ENCODE measurements around the gene SCN3A. TPM values are rescaled to one million over a fixed set of nuclear protein-coding genes. Genes with fewer than 3 reads are reported as not detected.

The SCN3A gene
- total and polyA plus RNA-seq, 9 of the 15 experiments (the other 6 are each of a cell fraction or from before 2014, with no cell fraction given), result not detected

DNA sequence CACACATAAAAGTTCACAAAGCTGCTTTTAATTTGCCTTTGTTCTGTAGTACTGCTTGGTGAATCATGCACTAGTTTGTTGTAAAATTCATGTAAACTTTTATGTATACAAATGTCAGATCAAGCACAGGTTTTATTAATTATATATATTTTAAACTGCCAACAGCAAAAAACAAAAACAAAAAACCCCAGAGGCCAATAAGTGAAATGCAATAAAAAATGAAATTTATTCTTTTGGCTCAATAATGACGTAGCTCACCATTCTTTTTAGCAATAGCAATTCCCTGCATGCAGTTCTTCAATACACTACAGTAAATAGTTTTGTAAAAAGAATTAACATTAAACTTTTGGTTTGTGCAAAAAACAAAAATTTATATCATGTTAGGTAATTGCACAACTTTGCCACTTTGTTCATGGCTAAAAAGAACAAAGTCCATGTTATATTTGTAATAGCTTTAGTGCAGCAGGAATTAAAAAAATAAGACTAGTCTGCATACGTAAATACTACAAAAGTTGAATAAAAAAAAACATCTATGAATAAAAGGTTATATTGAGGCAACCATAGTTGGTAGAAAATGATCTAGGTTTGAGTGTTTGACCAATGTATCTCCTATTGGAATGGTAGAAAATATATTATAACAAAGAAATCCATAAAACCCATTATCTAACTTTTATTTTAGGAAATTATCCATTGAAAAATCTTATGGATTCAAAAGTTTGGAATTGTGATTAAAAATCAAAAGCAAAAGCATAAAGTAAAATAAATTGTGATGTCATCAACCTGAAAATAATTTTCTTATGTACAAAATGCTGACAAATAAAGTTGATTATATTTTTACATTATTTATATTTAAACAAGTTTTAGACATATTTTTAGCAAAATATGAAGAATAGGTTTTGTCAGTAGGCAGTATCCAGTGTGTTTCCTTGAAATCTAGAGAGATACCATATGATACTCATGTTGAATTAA lies 115.6 kb downstream of the SCN3A start (continued):
- TF ChIP-seq, protein P1, sequence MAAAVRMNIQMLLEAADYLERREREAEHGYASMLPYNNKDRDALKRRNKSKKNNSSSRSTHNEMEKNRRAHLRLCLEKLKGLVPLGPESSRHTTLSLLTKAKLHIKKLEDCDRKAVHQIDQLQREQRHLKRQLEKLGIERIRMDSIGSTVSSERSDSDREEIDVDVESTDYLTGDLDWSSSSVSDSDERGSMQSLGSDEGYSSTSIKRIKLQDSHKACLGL (CRISPR knock-in tag; IDR thresholded peaks at IDR 0.05; ENCODE audit: borderline replicate concordance, poor library complexity, severe bottlenecking), result no peak
- TF ChIP-seq, protein P2, sequence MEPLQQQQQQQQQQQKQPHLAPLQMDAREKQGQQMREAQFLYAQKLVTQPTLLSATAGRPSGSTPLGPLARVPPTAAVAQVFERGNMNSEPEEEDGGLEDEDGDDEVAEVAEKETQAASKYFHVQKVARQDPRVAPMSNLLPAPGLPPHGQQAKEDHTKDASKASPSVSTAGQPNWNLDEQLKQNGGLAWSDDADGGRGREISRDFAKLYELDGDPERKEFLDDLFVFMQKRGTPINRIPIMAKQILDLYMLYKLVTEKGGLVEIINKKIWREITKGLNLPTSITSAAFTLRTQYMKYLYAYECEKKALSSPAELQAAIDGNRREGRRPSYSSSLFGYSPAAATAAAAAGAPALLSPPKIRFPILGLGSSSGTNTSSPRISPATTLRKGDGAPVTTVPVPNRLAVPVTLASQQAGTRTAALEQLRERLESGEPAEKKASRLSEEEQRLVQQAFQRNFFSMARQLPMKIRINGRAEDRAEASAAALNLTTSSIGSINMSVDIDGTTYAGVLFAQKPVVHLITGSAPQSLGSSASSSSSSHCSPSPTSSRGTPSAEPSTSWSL (CRISPR knock-in tag; IDR thresholded peaks at IDR 0.05; ENCODE audit: borderline replicate concordance), result no peak
- TF ChIP-seq MIER1 (IDR thresholded peaks at IDR 0.05; ENCODE audit: low read depth), result no peak

DNA sequence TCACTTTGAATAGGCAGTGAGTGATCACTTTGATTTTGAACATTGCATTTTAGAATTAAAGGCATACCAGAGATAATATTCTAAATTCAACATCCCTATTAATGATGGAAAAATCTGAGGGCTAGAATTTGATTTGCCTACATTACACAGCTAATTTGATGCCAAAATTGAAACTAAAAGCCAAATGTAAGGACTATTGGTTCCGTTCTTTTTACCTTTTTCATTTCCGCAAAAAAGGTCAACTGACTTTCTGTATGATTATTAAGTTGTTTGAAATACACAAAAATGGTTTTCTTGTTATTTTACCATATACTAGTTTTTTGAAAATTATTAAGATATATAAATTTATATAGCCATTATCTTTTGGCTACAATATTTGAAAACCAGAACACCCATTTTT lies 117.5 kb downstream of the SCN3A start:
- Histone ChIP-seq H3K4me2 (ENCODE audit: insufficient read depth, low read length) (no peak overlapping the region), H3K27ac (ENCODE audit: extremely low read depth, low read depth, low read length) (no peak overlapping the region), H3K9me1 (ENCODE audit: control insufficient read depth, insufficient read depth, low read length) (no peaks in the 10 kb centered on the region), H3K36me3 (ENCODE audit: control insufficient read depth, insufficient read depth, low read length) (no peaks in the 10 kb centered on the region), H4K20me1 (replicated peaks; ENCODE audit: control insufficient read depth, insufficient read depth, low read length) (no peaks in the 10 kb centered on the region), H3K9me3 (replicated peaks; ENCODE audit: control insufficient read depth, insufficient read depth, low read depth, low read length) (no peaks in the 10 kb centered on the region; the same call in 1 of the 2 replicates), H3K79me2 (ENCODE audit: control insufficient read depth, insufficient read depth, low read length) (no peaks in the 10 kb centered on the region), H3K9ac (ENCODE audit: insufficient read depth in 1 of 2, low read depth in 2 of 2, low read length in 2 of 2) (no peak overlapping the region), H3K4me3 (no peak overlapping the region), H2AFZ (ENCODE audit: low read depth, low read length) (no peak overlapping the region), H3K27me3 (ENCODE audit: control insufficient read depth in 2 of 2, insufficient read depth in 2 of 2, low read length in 2 of 2) (no peaks in the 10 kb centered on the region), H3K4me1 (replicated peaks in 1 of 2; ENCODE audit: control insufficient read depth in 2 of 2, insufficient read depth in 2 of 2, low read length in 2 of 2) (no peaks in the 10 kb centered on the region)
- ChIA-PET CTCF (ENCODE audit: low intra/inter-chr PET ratio) (no interaction called here), POLR2A (no interaction called here)
- intact Hi-C loops (cut with micrococcal nuclease) (no loop called here), in situ Hi-C loops (cut with MboI) (no loop called here)
- DNase-seq (ENCODE audit: extremely low read depth in 1 of 4, low spot score in 3 of 4) (no peak), ATAC-seq (no peak), FAIRE-seq (no peak)
- WGBS (ENCODE audit: insufficient coverage, low coverage, missing lambda C conversion rate), result 13% methylated on average over 2 of the region's 2 CpGs
- no TSS peak for BruUV-seq (replicated peaks)
- TF ChIP-seq HMG20B (CRISPR knock-in tag; IDR thresholded peaks at IDR 0.05) (no peak), PHF21A (IDR thresholded peaks at IDR 0.05; ENCODE audit: borderline replicate concordance, low read depth) (no peak), ZNF766 (CRISPR knock-in tag; conservative IDR thresholded peaks at IDR 0.05) (no peak), KDM2B (CRISPR knock-in tag; IDR thresholded peaks at IDR 0.05) (no peak)
- TF ChIP-seq, protein P3, sequence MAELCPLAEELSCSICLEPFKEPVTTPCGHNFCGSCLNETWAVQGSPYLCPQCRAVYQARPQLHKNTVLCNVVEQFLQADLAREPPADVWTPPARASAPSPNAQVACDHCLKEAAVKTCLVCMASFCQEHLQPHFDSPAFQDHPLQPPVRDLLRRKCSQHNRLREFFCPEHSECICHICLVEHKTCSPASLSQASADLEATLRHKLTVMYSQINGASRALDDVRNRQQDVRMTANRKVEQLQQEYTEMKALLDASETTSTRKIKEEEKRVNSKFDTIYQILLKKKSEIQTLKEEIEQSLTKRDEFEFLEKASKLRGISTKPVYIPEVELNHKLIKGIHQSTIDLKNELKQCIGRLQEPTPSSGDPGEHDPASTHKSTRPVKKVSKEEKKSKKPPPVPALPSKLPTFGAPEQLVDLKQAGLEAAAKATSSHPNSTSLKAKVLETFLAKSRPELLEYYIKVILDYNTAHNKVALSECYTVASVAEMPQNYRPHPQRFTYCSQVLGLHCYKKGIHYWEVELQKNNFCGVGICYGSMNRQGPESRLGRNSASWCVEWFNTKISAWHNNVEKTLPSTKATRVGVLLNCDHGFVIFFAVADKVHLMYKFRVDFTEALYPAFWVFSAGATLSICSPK (IDR thresholded peaks at IDR 0.05; ENCODE audit: borderline replicate concordance), result no peak
- TF ChIP-seq, protein P4, sequence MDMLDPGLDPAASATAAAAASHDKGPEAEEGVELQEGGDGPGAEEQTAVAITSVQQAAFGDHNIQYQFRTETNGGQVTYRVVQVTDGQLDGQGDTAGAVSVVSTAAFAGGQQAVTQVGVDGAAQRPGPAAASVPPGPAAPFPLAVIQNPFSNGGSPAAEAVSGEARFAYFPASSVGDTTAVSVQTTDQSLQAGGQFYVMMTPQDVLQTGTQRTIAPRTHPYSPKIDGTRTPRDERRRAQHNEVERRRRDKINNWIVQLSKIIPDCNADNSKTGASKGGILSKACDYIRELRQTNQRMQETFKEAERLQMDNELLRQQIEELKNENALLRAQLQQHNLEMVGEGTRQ (CRISPR knock-in tag; IDR thresholded peaks at IDR 0.05), result no peak
- TF ChIP-seq, protein P5, sequence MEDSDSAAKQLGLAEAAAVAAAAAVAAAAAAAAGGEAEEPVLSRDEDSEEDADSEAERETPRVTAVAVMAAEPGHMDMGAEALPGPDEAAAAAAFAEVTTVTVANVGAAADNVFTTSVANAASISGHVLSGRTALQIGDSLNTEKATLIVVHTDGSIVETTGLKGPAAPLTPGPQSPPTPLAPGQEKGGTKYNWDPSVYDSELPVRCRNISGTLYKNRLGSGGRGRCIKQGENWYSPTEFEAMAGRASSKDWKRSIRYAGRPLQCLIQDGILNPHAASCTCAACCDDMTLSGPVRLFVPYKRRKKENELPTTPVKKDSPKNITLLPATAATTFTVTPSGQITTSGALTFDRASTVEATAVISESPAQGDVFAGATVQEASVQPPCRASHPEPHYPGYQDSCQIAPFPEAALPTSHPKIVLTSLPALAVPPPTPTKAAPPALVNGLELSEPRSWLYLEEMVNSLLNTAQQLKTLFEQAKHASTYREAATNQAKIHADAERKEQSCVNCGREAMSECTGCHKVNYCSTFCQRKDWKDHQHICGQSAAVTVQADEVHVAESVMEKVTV (CRISPR knock-in tag; IDR thresholded peaks at IDR 0.05), result no peak
